Measurements from ENCODE around the gene TAS1R3. TPM values are rescaled to one million over a fixed set of nuclear protein-coding genes. Genes with fewer than 3 reads are reported as not detected.

Gene TAS1R3
- total and polyA plus RNA-seq, 2 of the 4 experiments (the other 2 are of a cell fraction), result under 0.01 to 0.05 TPM

- dilution Hi-C loops (cut with HindIII; ENCODE audit: low sequenced_read_pairs, unreplicated experiment), result no loop called here
- ChIA-PET POLR2A (ENCODE audit: unreplicated experiment) (no interaction called here), CTCF (no interaction called here)
- intact Hi-C loops (cut with micrococcal nuclease), result no loop called here
- WGBS, 2 experiments (ENCODE audit: extremely low coverage in 2 of 2, insufficient read length in 1 of 2), result 90% methylated on average over 12 of the region's 15 CpGs; no CpG with 5 or more reads in 1 of the 2 experiments
- H3K27me3 ChIP-seq (ENCODE audit: control insufficient read depth, insufficient read depth, low read length), result no peaks in the 10 kb centered on the region
- no TSS peak for BruUV-seq (replicated peaks)
- H2BK120ac ChIP-seq (ENCODE audit: low read depth, low read length), result no peak overlapping the region
- H3K9me1 ChIP-seq (ENCODE audit: insufficient read depth, low read length), result peaks cover 9% of the 10 kb centered on the region
- DNase-seq (no peak), ATAC-seq (ENCODE audit: low read depth) (no peak)
- H2BK5ac ChIP-seq (ENCODE audit: low read depth, low read length, poor library complexity, severe bottlenecking), result no peak overlapping the region
- H3K23ac ChIP-seq (ENCODE audit: low read depth, low read length), result no peak overlapping the region
- H2AK5ac ChIP-seq (ENCODE audit: low read depth, low read length), result no peak overlapping the region
- H3K4ac ChIP-seq (ENCODE audit: low read depth, low read length), result no peak overlapping the region
- H3K18ac ChIP-seq (ENCODE audit: low read depth, low read length), result no peak overlapping the region
- H2AK9ac ChIP-seq (replicated peaks; ENCODE audit: low read depth, low read length, poor library complexity), result no peak overlapping the region
- H3K9ac ChIP-seq (ENCODE audit: low read depth, low read length), result no peak overlapping the region
- no peak overlapping the region for H3K27ac ChIP-seq (ENCODE audit: insufficient read depth, low read length)
- H2AFZ ChIP-seq (replicated peaks; ENCODE audit: low read length, poor library complexity), result no peak overlapping the region
- no peak overlapping the region for H3K4me3 ChIP-seq (ENCODE audit: insufficient read depth, low read depth, low read length)
- no peak overlapping the region for H4K8ac ChIP-seq (ENCODE audit: low read depth in 2 of 2, low read length in 2 of 2)
- peaks cover 5% of the 10 kb centered on the region; the same call in 1 of the 2 replicates for H3K4me1 ChIP-seq (ENCODE audit: control insufficient read depth, insufficient read depth, low read length)
- no peak overlapping the region for H4K91ac ChIP-seq (ENCODE audit: insufficient read depth, low read depth, low read length)
- TF ChIP-seq NFE2L2 (IDR thresholded peaks at IDR 0.05; ENCODE audit: low read depth, low read length) (no peak), CEBPB (IDR thresholded peaks at IDR 0.05; ENCODE audit: low read depth, low read length) (no peak), ELK1 (IDR thresholded peaks at IDR 0.05; ENCODE audit: borderline replicate concordance, low read depth, low read length) (no peak), CHD1 (IDR thresholded peaks at IDR 0.05; ENCODE audit: low read depth, low read length) (no peak), RAD21 (IDR thresholded peaks at IDR 0.05; ENCODE audit: low read length) (no peak), MAFK (IDR thresholded peaks at IDR 0.05; ENCODE audit: low read depth, low read length) (no peak), FOS (IDR thresholded peaks at IDR 0.05; ENCODE audit: low read depth, low read length) (no peak), RCOR1 (IDR thresholded peaks at IDR 0.05; ENCODE audit: insufficient replicate concordance, low read length) (no peak), POLR2A (IDR thresholded peaks at IDR 0.05; ENCODE audit: low read depth, low read length) (no peak), MAZ (IDR thresholded peaks at IDR 0.05; ENCODE audit: borderline replicate concordance, low read depth, low read length) (no peak), BHLHE40 (IDR thresholded peaks at IDR 0.05; ENCODE audit: low read depth, low read length) (no peak), RFX5 (IDR thresholded peaks at IDR 0.05; ENCODE audit: low read depth, low read length) (no peak), MXI1 (IDR thresholded peaks at IDR 0.05; ENCODE audit: borderline replicate concordance, low read depth, low read length) (no peak), USF2 (IDR thresholded peaks at IDR 0.05; ENCODE audit: low read depth, low read length) (no peak), CTCF (conservative IDR thresholded peaks at IDR 0.05; ENCODE audit: low read depth, low read length) (no peak), SMC3 (IDR thresholded peaks at IDR 0.05; ENCODE audit: low read depth, low read length) (no peak)
- peaks cover 29% of the 10 kb centered on the region for H4K20me1 ChIP-seq (ENCODE audit: insufficient read depth, low read length)
- H2BK15ac ChIP-seq (ENCODE audit: low read depth, low read length), result no peak overlapping the region
- no peak overlapping the region for H3K14ac ChIP-seq (replicated peaks; ENCODE audit: low read depth, low read length)
- H3K4me2 ChIP-seq (ENCODE audit: low read depth, low read length), result no peak overlapping the region
- peaks cover 3% of the 10 kb centered on the region for H3K36me3 ChIP-seq (ENCODE audit: control insufficient read depth, insufficient read depth, low read length)
- H4K5ac ChIP-seq (ENCODE audit: low read depth, low read length), result no peak overlapping the region
- in situ Hi-C loops (cut with MboI; ENCODE audit: low sequenced_read_pairs), result no loop called here
- H3K9me3 ChIP-seq (ENCODE audit: control insufficient read depth, insufficient read depth, low read length), result no peaks in the 10 kb centered on the region
- no peak overlapping the region for H3K56ac ChIP-seq (ENCODE audit: extremely low read depth, insufficient read depth, low read length)
- no peak overlapping the region for H2BK20ac ChIP-seq (ENCODE audit: low read depth, low read length)
- H3K79me1 ChIP-seq (ENCODE audit: low read depth in 1 of 2, low read length in 2 of 2), result peaks cover 7 to 34% of the 10 kb centered on the region in 2 experiments; a peak in 2 of 4 replicates
Observed at GRCh38 chr1:1328254-1328653, 2.8 kb upstream of the TAS1R3 start.
